SK-MEL-5 (cell line): ENCODE data around the gene OSBPL10. TPM values are rescaled to one million over a fixed set of nuclear protein-coding genes. Genes with fewer than 3 reads are reported as not detected.
"Not testable (repeated sequence)": the region's sequence is repeated elsewhere in the genome, so short reads cannot be mapped to it uniquely, and the experiment has no call there.

ENCODE experiments used
- DNase-seq: peaks from one replicate; pipeline ENCODE4 v3.0.0-alpha.2; 2016; ENCODE audit warnings: low read depth, low spot score
- in situ Hi-C: cut with HindIII; loops from 2 replicates; pipeline ENCODE4 v1.10.0; 2016; ENCODE audit warnings: low sequenced_read_pairs, high pct_unique_total_duplicates, low pct_unique_long_range_greater_than_20kb
- total RNA-seq: library from RNA; depleted of rRNA; stranded (reverse); fragments of >200 nt; shearing (Covaris generic); gene quantifications from 2 replicates; pipeline ENCODE4 v1.2.3, GENCODE V29; 2014

The OSBPL10 gene
- total RNA-seq, 1 experiment from 2014 or later: 28.6 TPM

- in situ Hi-C loops, DNase-seq: not testable (repeated sequence)
These were observed 197.2 kb downstream of the OSBPL10 start for GRCh38 chr3:31783851-31784250.

GRCh38 chr3:31782306-31782705, 198.8 kb downstream of the OSBPL10 start:
- in situ Hi-C loops, DNase-seq: not testable (repeated sequence)

GRCh38 chr3:31779514-31779913, 201.5 kb downstream of the OSBPL10 start:
- in situ Hi-C loops: no loop called here
- DNase-seq: no peak

- DNase-seq: no peak
- in situ Hi-C loops: no loop called here
These were observed 203.2 kb downstream of the OSBPL10 start for GRCh38 chr3:31777887-31778286.

DNA sequence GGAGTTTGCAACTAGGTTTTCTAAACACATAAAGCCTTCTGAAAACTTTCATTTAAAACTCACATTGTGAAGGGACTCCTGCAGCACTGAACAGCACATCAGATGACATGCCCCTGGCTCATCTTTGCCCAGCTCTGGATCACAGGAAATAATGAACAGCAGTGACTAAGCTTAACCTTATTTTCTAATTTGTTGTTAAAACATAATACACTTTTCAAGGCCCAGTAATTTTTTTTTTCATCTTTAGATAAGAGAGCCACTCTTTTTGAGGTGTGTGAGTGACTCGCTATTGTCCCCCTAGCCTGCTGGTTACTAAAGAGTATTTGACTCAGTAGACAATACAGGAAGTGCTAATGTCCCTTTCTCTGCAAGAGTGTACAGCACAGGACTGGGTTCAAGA, 204.0 kb downstream of the OSBPL10 start:
- in situ Hi-C loops: no loop called here
- no peak for DNase-seq

DNA sequence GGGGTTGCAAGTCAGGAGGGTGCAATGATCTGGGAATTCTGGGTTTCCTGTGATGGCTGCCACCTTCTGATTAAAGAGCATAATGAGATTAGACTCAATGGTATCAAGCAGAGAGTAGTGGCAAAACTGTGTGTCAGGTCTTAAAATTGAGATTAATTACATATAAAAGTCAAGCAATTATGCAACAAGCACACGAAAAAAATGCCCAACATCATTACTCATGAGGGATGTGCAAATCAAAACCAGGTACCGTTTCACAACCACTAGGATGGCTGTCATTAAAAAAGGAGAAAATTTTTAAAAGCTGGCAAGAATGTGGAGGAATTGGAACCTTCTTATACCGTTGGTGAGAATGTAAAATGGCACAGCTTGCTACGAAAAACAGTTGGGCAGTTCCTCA, 205.0 kb downstream of the OSBPL10 start:
- no peak for DNase-seq
- in situ Hi-C loops: no loop called here

DNA sequence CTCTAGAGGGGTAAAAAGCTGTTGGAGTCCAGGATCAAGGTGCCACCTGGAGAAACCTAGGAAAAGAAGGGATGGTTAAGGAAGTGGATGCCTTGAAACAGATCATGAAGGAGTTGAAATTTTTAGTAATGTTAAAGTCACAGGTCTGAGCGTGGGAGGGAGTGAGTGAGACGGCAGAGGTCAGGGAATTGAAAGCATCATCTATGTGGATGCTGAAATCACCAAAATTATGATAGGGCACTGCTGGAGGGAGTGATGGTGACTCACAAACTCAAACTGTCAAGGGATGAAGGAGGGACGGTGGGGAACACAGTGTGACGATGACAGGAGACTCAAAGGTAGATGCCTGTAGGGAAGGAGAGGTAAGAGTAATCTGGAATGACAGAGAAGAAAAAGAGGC, 205.7 kb downstream of the OSBPL10 start:
- no peak for DNase-seq
- in situ Hi-C loops: no loop called here

GRCh38 chr3:31772758-31773473, 208.1 kb downstream of the OSBPL10 start:
- no peak for DNase-seq
- in situ Hi-C loops: no loop called here

DNA sequence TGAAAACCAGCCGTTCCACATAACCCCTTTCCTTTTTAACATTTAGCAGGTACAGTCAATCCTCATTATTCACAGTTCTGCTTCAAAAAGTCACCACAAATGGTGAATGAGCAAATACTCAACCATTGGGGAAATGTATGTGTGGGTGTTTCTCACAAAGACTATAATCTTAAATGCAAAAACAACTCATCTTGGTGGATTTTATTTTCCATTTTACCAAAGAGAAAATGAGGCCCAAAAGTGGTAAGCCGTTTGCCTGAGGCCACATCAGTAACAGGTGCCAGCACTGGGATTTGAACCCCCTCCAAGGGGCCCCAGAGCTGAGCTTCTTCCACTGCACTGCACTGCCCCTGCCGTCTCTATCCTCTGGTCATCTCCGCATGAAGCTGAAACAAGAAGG, 208.8 kb downstream of the OSBPL10 start:
- no peak for DNase-seq
- in situ Hi-C loops: no loop called here

DNA sequence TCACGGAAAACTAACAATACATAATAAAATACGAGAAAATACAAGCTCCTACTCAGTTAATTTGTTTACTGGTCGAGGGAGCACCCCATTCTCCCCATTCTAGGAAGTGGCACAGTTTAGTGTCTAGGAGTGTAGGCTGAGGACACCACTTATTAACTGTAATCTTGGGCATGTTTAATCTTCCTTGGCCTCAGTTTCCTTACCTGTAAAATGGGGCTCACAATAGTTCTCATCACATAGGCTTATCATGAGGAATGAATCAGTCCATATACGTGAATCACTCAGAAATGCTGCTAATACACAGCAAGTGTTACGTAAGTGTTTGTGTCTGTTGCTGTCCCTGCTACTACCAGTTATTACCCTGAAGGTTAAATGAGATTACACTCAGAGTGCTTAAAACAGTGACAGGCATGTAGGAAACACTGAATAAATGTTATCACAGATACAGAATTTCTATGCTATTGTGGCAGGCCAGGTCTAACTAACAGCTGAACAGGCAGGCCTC, 210.2 kb downstream of the OSBPL10 start:
- in situ Hi-C loops: no loop called here
- DNase-seq: no peak

DNA sequence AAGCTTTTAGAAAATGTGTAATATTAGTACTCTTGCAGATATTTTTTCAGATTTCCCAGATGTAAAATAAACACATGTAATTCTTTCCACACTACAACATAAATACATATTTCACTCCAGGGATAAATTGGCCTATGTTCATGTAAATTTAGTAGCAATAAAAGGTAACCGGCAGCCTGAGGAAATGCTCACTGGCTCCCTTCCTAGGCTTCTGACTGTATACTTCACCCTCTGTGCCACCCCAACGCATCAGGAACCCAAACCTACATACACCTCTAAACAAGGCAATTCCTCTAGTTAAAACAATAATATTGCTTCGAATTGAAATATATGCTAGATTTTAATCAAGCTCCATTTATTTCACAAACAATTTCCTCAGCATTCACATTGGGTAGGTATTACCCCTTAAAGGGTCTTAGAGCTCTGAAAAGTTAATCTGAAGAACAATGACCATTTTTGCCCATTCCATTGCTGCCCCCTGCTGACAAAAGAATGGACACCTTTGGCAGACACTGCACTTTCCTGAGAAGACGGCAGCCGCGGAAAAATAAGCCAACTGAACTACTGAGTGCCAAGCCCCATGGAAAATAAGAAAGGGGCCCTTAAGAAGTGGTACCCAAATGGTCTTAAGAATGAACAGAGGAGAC, 212.5 kb downstream of the OSBPL10 start:
- peak; percentile 52 for DNase-seq
- in situ Hi-C loops: no loop called here

GRCh38 chr3:31767920-31768319, 213.1 kb downstream of the OSBPL10 start:
- no peak for DNase-seq
- in situ Hi-C loops: no loop called here

DNA sequence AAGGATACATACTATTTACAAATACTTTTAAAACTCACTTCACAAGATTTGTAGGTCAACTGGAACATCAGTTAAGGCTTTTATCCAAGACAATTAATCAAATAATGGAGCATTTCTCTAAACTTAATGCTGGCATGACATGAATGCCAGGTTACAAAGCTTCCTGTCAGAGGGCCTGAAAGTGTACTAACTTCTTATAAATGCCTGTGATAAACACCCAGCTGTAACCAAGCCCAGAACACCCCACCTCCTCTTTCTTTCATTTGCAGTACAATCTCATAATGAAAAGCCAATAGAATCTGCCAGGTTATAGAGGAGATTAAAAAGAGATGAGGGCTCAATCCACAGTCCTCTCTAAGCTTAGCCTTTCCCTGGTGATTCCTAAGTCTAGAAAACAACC, 214.4 kb downstream of the OSBPL10 start:
- in situ Hi-C loops: no loop called here
- DNase-seq: no peak

DNA sequence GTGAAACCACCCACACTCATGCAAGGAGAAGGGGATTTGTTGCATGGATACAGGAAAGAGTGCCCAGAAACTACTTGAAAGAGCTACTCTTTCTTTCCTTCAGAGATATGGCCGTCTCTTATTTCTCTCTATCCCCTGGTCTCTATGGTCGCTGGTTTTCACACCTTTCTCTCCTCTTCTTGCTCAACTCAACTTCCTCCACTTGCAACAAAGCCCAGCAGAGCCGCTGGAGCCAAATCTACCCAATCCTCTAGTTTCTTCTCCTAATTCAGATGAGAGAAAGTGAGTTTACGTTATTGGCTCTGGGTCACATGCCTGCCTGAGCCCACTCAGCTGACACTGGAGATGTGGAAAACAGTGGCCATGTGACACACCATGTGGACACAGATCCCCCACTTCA, 215.2 kb downstream of the OSBPL10 start:
- in situ Hi-C loops: no loop called here
- no peak for DNase-seq

- in situ Hi-C loops: no loop called here
These were observed 217.3 kb downstream of the OSBPL10 start for GRCh38 chr3:31763731-31764130.

GRCh38 chr3:31762888-31763351, 218.1 kb downstream of the OSBPL10 start:
- DNase-seq: no peak

More at GRCh38 chr3:31763731-31764130, 217.3 kb downstream of the OSBPL10 start:
- DNase-seq: no peak

GRCh38 chr3:31762097-31762764, 218.8 kb downstream of the OSBPL10 start:
- in situ Hi-C loops: no loop called here
- DNase-seq: no peak

More at GRCh38 chr3:31762888-31763351, 218.1 kb downstream of the OSBPL10 start:
- in situ Hi-C loops: no loop called here

DNA sequence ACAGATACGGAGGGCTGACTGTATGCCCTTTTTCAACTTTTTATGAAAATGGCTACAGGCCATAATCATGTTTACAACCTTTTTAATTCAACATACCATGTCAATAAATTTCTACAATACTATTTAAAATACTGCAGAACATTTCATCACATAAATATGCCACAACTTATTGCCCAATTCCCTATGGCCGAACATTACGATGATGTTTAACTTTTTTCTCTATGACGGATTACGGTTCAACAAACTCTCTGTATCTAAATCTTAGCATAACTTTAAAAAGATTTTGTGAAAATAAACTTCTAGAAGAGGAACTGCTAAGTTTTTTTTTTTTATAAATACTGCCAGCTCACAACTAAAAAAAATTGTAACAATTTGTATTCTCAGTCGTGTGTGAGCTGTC, 220.4 kb downstream of the OSBPL10 start:
- in situ Hi-C loops: no loop called here
- no peak for DNase-seq
